Activated effector memory CD4-positive, alpha-beta T cell treated with anti-CD3 and anti-CD28 coated beads, Interleukin-2, amount 50 U/mL, for 16 hours (primary cell): Measurements from ENCODE around the gene PYROXD2.

ENCODE experiments used
- DNase-seq: peaks from one replicate; pipeline ENCODE4 v3.0.0-alpha.2; 2020

Gene PYROXD2

GRCh38 chr10:98411768-98412167 is 3.2 kb downstream of the PYROXD2 start:
- no peak for DNase-seq

DNA sequence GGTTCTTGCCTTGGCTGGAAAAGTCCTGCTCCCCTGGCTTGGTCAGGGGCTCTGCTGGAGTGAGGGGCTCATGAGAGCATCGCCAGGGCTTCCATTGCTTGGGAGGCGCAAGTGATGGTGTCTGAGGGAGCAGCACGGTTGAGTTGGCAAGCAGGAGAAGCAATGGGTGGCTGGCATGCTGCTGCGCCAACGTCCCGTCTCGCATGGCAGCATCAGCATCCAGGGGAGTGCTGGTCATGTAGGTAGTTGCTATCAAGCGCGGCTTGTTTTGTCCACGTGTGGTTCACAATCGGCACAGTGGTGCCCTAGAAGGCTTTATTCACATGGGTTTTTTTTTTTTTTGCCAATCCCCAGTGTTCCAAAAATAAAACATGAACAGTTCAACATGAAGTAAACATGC is 3.8 kb downstream of the PYROXD2 start:
- DNase-seq = no peak

GRCh38 chr10:98410759-98411158 is 4.2 kb downstream of the PYROXD2 start:
- DNase-seq = no peak

- no peak for DNase-seq
Observed at GRCh38 chr10:98410135-98410743, 4.7 kb downstream of the PYROXD2 start.

DNA sequence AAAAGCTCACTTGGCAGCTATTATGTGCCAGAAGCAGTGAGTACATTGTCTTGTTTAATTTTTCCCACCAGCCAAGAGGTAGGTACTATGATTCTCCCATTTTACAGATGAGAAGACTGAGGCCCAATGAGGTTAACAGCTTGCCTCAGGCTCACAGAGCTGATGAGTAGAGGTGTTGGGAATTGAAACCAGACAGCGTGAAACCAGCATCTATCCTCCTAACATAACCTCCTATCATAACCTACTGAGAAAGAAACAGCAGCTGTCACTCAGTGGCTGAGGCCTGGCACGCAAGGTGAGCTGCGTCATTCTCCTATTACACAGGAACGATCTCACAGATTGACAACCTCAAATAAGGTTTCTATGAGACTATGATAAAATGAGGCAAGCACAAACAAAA is 6.2 kb downstream of the PYROXD2 start:
- DNase-seq = no peak

DNA sequence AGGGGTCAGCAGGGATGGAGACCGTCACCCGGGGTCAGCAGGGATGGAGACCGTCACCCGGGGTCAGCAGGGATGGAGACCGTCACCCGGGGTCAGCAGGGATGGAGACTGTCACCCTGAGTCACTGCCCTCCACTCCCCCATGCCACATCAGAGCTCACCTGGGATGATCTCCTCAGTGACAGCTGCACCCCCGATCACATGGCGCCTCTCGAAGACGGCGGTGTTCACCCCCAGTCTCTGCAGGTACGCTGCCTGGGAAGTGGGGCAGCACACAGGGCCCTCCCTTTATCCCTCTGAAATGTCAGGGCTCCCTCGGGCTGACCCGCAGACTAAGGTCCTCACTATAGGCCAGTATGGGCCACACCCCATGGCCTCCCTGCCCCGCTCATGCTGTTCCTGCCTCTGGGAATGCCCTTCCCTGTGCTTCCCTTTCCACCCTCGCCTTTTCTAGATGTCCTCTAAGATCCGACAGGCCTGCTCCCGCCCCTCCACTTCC is 7.2 kb downstream of the PYROXD2 start:
- DNase-seq = no peak

- no peak for DNase-seq
Observed at GRCh38 chr10:98407017-98407743, 7.8 kb downstream of the PYROXD2 start.

DNA sequence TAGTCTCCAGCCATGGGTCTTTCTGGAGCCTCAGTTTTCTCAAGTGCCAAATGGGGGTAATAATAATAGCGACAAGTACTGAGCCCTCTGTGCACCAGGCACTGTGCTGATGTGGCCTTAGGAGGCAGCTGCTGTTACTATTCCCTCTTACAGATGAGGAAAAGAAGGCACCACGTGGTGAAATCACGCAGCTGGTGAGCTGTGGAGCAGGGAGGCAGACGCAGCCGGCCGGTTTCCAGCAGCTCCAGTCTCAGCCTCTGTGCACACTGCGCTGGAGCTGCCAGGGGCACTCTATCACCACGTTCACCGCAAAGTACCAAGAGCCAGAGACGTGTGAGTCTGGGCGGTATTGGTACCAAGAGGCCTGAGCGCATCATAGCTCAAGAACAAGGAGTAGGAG is 9.6 kb downstream of the PYROXD2 start:
- DNase-seq = no peak

GRCh38 chr10:98404571-98405359 is 10.2 kb downstream of the PYROXD2 start:
- no peak for DNase-seq

GRCh38 chr10:98403812-98404504 is 11.0 kb downstream of the PYROXD2 start:
- no peak for DNase-seq

DNA sequence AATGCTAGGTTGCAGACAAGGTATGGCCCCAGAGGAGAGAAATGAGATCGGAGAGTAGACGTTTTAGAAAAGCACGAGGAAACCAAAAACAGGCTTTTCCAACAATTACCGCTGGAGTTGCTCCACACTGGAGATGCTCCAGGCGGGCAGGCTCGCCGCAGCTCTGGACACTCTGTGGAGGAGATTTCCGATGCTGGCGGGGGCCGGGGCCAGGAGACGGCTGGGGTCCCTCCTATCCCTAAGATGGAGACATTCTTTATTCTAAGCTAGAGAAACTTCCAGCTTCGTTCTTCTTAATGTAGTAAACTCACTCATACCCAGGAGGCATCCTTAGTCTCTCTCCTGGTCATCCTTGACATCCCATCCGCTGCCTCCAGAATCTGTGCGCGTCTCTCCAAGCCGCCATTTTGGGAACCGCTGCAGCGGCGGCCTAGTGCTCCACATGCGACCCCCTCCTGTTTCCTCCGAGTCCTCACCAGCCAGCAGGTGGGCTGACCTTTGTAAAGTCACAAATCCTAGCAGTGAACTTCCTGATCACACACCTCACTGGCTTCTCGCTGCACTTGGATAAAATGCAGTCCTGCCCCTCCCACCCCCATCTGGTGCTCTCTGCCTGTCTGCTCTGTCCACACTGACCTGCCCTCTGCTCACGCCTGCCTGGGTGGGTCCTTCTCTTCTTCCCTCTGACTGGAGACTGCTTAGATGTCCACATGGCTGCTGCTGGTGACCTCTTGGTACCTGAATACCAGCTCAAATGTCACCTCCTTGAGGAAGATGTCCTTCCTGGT is 11.9 kb downstream of the PYROXD2 start:
- DNase-seq = no peak

DNA sequence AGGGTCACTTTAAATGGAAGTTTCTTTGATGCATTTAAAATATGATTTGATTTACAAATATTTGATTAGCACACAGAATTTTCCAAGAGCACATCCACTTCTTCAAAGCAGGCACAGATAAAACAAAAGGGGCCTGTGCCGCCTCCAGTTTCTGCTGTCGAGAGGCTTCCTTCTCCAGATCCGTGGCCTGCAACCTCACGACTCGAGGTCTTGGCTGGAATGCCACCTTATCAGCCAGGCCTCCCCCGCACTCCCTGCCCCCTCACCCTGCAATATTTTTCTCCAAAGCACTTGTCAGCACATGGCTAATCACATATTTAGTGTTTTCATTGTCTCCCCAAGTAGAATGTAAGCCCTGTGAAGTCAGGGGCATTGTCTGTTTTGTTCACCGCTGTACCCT is 12.5 kb downstream of the PYROXD2 start:
- no peak for DNase-seq

DNA sequence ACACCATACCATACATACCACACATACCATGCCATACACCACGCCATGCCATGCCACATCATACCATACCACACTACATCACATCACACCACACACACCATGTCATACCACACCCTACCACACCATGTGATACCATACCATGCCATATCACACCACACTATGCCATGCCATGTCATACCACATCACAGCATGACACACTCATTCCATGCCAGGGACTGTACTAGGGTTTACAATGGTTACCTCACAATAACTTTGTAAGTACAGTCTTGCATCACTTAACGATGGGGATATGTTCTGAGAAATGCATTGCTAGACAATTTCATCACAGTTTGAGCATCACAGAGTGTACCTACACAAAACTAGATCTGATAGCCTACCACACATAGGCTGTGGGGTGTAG is 14.5 kb downstream of the PYROXD2 start:
- DNase-seq = no peak

- no peak for DNase-seq
Observed at GRCh38 chr10:98399784-98400183, 15.2 kb downstream of the PYROXD2 start.

DNA sequence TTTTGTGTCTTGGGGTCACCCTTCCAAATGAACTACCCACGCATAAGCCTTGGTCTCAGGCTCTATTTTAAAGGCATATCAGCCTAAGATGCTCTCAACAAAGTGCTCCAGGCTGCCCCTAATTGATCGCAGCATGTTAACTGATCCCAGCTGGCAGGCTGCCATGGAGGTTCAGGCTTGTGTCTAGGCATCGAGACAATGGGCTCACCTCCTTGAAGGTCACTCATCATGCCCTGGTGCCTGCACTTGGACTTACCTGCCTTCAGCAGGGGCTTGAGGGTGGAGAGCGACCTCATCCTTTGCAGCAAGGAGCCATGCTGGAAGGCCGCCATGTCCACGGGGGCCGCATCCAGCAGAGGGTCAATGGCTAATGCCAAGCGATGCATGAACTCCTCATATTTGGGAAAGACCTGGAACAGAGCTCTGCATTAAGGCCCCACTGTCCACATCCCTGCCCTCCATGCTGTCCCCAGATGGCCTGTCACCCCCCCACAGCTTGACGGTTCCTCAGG is 17.8 kb downstream of the PYROXD2 start:
- DNase-seq = no peak

DNA sequence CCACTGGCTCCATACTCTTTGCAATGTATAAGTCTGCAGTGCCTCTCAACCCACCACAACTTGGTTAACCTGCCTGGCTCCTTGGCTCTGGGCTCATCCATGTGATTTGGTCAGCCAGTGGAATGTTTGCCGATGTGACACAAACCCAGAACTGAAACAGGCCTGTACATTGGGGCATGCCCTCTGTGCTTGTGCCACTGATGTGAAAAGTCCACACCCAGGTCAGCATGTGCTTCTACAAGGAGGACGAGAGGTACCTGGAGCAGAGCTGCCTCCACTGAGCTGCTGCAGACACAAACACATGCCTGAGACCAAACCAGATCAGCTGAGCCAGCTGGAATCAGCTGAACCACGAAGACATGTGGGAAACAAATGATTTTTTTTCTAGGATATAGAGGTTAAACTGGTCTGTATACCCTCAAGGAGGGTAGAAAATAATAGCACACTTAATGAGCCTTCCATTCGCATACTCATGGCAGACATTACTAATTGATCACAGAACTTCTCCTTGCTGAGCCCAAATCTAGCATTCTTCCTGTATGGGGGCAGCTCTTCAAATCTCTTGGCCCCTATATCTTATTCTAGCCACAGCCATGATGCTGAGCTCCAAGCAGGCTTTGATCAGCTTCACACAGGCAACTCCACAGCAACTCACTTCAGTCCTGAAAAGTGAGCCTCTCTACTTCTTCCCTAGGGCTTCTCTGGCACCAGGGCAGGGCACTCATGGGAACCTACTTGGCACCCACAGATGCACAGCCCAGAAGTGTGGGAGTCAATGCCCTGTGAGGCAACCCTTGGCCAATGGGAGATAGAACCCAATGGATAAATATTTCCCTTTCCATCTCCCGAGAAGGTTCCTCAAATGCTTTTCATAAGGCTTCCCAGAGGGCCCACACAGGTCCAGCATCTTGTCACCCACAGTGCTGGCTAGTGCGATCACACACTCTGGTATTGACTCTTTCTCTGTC is 18.6 kb downstream of the PYROXD2 start:
- DNase-seq = no peak

- no peak for DNase-seq
Observed at GRCh38 chr10:98394851-98395440, 20.0 kb downstream of the PYROXD2 start.

- DNase-seq = no peak
Observed at GRCh38 chr10:98391578-98391991, 23.4 kb downstream of the PYROXD2 start.

- no peak for DNase-seq
Observed at GRCh38 chr10:98391065-98391464, 23.9 kb downstream of the PYROXD2 start.

- no peak for DNase-seq
Observed at GRCh38 chr10:98390406-98390805, 24.6 kb downstream of the PYROXD2 start.
